Ovary (tissue), 3 donors: ENCODE results near the gene IL10.

ENCODE experiments used
- POLR2A ChIP-seq: fragments of 450-650 bp; IDR thresholded peaks from one replicate; pipeline ENCODE4 v1.6.1; 2017; ENCODE audit warnings: antibody characterized with exemption, mild to moderate bottlenecking, moderate library complexity
- TF ChIP-seq, protein P1 (sequence below), 3 donors: fragments of 450-650 bp in 2 of 3; fragments of 200-600 bp in 1 of 3; IDR thresholded peaks; one replicate each; pipeline versions ENCODE4 v1.5.1 to v1.8.0; 2016 to 2022; ENCODE audit warnings: antibody characterized with exemption in 3 of 3, mild to moderate bottlenecking in 1 of 3
- donor health status: DM: no; HTN: no; CAD: no.

DNA sequence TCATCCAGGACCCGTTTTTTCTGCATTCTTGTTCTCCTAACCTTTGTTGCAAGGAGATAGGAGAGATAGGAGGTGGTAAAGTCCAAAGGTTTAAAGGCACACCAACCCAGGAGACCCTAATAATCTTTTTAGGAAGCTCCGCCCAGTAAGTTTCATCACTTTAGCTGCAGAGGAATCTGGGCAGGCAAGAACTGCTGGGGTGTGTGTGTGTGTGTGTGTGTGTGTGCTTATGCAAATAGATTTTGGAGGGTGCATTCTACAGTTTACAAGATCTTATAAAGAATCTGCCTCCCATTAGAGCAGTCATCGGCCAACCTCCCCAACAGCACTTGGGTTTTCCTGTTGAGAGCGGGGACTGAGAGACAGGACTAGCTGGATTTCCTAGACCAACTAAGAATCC lies 3.9 kb upstream of the IL10 start:
- TF ChIP-seq, protein P1, sequence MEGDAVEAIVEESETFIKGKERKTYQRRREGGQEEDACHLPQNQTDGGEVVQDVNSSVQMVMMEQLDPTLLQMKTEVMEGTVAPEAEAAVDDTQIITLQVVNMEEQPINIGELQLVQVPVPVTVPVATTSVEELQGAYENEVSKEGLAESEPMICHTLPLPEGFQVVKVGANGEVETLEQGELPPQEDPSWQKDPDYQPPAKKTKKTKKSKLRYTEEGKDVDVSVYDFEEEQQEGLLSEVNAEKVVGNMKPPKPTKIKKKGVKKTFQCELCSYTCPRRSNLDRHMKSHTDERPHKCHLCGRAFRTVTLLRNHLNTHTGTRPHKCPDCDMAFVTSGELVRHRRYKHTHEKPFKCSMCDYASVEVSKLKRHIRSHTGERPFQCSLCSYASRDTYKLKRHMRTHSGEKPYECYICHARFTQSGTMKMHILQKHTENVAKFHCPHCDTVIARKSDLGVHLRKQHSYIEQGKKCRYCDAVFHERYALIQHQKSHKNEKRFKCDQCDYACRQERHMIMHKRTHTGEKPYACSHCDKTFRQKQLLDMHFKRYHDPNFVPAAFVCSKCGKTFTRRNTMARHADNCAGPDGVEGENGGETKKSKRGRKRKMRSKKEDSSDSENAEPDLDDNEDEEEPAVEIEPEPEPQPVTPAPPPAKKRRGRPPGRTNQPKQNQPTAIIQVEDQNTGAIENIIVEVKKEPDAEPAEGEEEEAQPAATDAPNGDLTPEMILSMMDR (IDR thresholded peaks at IDR 0.05), result no peak
- TF ChIP-seq POLR2A, result no peak
